Liver (tissue), 3 donors: ENCODE measurements around the gene RYR1.

ENCODE experiments used
- CTCF ChIP-seq: fragments of 150-350 bp; IDR thresholded peaks from 2 replicates; pipeline ENCODE4 v1.5.1; 2017; ENCODE audit warnings: improper control_type of control experiment, low read depth, low read length; ENCODE audit not compliant: missing input control
- JUND ChIP-seq, 2 donors: IDR thresholded peaks; 2 replicates each; pipeline ENCODE4 v1.6.1; 2016; ENCODE audit warnings: antibody characterized with exemption in 2 of 2
- MAX ChIP-seq: IDR thresholded peaks from 2 replicates; pipeline ENCODE4 v1.6.1; 2016; ENCODE audit warnings: antibody characterized with exemption
- YY1 ChIP-seq: IDR thresholded peaks from 2 replicates; pipeline ENCODE4 v1.6.1; 2016; ENCODE audit warnings: antibody characterized with exemption, mild to moderate bottlenecking
- donor health status: healthy.
- donor health status: healthy.

- TF ChIP-seq CTCF (peak; percentile 88), MAX (no peak), JUND (IDR thresholded peaks at IDR 0.05) (no peak), YY1 (no peak)
Observed at GRCh38 chr19:38634757-38635482, 201.4 kb downstream of the RYR1 start.
